ENCODE results near the gene MED22. TPM values are rescaled to one million over a fixed set of nuclear protein-coding genes. Genes with fewer than 3 reads are reported as not detected.

MED22 gene
- total RNA-seq, 1 donor from 2014 or later, result 31.6 TPM

DNA sequence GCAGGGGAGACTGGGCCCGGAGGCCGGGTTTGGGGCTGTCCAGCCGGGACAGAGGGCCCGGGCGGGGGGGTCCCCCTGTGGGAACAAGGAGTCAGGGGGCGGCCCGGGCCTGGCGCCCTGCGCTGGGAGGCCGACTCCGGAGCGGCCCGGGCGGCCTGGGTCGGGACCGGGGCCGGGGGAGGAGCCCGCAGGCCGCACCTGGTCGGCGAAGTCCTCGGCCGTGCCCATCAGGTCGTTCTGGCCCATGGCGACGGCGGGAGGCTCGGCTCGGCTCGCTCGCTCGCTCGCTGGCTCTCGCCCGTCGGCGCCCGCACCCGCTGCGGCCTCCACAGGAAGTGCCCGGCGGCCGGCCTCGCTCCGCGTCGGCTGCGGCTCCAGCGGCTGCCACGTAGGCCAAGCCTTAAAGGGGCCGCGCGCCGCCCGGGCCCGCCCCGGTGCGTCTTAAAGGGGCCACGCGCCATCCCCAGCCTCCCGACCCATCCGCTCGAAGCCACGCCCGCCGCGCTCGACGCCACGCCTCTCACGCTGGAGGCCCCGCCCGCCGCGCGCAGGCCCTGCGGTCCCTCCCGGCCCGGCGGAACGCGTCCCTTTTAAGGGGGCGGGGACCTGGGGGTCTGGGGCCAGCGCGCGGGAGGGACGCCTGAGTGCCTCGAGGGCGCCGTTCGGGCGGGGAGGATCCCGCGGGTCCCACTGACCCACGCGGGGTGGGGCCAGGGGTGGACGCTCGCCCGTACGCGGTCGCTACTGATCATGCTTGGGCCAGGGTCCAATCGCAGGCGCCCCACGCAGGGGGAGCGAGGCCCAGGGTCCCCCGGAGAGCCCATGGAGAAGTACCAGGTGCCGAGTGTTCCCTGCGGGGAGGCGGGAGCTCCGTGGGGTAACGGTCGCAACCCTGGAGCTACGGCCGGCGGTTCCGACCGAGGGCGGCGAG lies 28.1 kb upstream of the MED22 start, which contains the start of the genes STKLD1 and SURF4:
TSS of gene STKLD1 (plus strand) at position 643 of the 931 bp plus-strand sequence. CDS start at position 751, 108 bp downstream.
TSS of gene SURF4 (minus strand) at position 337 of the 931 bp plus-strand sequence. CDS start at position 246, 91 bp downstream.
- DNase-seq (ENCODE audit: low read depth), result peak; percentile 80

GRCh38 chr9:133375116-133375723 lies 27.3 kb upstream of the MED22 start:
- DNase-seq (ENCODE audit: low read depth), result peak; percentile 39

- DNase-seq (ENCODE audit: low read depth), result peak; percentile 77
Measured at GRCh38 chr9:133374612-133375115, 26.7 kb upstream of the MED22 start.

- DNase-seq (ENCODE audit: low read depth), result no peak
Measured at GRCh38 chr9:133372144-133372543, 24.2 kb upstream of the MED22 start.

GRCh38 chr9:133371261-133371711 lies 23.4 kb upstream of the MED22 start:
- no peak for DNase-seq (ENCODE audit: low read depth)

GRCh38 chr9:133370685-133371084 lies 22.8 kb upstream of the MED22 start:
- no peak for DNase-seq (ENCODE audit: low read depth)

GRCh38 chr9:133369933-133370332 lies 22.0 kb upstream of the MED22 start:
- DNase-seq (ENCODE audit: low read depth), result no peak

DNA sequence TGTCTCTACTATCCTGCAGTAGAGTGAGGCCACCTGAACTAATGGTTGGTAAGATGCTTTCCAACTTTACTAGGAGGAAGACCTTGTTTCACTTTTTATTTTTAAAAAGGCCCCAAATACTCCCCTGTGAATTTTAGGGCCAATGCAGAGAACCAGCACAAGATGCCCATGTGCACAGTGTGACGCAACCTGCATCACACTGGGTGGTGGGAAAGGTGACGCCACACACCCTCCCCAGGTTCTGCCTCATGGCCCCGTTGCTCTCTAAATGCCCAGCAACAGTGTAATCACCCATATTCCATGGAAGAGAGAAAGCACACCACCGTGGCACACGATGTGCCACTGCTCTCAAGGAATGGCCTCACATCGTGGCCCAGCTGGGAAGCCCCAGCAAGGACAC lies 21.5 kb upstream of the MED22 start:
- DNase-seq (ENCODE audit: low read depth), result no peak

GRCh38 chr9:133368249-133368881 lies 20.4 kb upstream of the MED22 start:
- DNase-seq (ENCODE audit: low read depth), result peak; percentile 51

DNA sequence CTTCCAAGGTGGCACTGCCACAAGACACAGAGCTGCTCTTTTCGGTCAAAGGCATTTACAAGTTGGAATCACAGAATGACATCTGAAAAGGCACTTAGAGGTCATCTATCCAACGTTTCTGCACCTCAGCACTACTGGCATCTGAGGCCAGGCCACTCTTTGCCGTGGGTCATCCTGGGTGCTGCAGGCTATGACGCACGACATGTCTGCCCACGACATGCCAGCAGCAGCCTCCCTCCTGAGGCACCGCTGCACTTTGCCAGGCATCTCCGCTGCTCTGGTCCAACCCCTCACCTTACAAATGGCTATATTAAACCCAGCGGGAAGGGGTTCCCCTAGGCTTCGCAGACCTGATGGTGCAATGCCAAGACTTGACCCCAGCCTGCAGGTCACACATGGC lies 19.8 kb upstream of the MED22 start:
- no peak for DNase-seq (ENCODE audit: low read depth)

DNA sequence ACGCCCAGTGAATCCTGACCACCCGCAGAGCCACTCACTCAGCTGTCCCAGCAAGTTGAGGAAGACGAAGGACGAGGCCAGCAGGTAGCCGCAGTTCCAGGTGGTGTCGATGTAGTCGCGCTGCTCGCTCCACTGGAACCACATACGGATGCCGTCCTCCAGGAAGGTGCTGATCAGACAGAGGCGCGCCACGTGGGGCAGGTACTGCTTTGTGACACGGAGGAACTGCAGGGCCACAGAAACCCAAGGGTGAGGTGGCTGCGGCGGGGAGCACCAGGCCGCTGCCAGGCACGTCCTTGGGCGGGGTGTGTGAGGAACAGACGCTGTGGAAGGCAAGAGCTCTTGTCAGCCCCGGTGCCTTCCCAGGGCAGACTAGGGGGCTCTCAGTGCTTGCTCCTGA lies 19.3 kb upstream of the MED22 start:
- no peak for DNase-seq (ENCODE audit: low read depth)

- DNase-seq (ENCODE audit: low read depth), result no peak
Measured at GRCh38 chr9:133366435-133366834, 18.5 kb upstream of the MED22 start.

DNA sequence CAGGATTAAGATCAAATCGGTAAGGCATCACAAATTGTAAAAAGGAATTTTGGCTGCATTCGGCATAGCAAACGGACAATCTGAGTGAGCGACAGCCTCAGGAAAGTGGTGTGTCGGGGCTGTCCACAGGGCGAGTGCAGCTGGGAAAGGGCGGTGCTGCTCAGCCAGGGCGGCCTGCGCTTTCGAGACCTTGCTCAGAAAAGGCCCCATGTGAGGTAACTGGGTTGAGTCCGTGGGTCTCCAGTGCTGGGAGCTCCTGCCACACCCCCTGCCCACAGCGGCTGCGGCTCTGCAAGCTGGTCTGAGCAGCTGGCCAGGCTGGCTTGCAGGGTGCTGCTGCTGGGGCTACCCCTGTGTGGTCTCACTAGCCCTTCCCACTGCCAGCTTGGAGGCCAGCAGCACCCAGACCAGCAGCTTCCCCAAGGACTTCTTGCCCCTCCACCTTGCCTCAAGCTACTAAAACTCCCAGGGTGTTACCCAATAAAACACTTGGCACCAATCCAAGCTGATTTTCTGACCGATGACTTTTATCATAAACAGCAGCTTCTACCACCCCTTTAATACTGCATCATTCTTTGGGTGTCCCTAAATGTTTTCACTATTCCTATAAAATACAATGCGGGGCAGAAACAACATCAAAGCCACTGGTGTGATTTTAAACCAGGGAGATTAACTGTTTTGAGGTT lies 14.6 kb upstream of the MED22 start:
- DNase-seq (ENCODE audit: low read depth), result no peak

- DNase-seq (ENCODE audit: low read depth), result no peak
Measured at GRCh38 chr9:133361507-133362092, 13.7 kb upstream of the MED22 start.

DNA sequence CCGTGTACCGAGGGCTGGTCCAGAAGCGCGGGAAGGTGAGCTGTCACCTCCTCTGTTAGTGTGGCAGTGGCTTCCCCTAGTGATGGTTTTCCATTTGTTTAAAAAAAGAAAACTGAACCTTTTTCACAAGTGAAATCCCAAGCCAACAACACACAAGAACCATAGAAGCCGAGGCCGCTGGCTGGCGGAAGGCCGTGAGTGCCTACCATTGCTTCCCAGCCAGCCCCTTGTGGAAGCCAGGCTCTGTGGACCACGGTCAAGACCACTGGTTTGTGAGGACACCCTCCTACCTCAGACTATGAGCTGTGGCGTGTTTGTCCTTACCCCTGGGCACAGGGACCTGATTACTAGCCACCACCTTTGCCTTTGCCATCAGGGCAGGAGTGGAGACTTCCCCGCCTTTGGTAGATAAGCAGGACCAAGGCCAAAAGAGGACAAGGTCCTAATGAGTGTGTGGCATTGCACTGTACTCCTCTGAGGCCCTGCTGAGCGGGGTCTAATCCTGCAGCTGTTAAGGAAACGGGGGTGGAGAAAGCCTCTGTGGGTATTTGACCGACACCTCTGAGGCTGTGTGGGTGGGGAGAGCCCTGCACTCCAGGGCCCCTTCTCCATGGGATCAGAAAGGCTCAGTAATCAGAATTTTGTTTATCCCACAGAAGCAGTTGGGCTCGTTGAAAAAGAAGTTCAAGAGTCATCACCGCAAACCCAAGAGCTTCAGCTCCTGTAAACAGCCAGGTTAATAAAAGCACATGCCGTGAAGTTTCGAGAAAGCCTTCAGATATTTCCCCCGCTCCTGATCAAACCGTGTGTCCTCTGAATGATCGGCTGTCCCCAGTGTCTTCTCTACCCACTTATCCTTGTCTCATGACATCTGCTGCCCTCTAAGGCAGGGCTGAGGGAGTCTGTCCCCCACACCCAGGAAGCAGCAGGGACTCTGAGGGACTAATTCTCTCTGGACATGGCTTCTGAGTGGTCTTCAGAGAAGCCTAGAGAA lies 12.8 kb upstream of the MED22 start:
- no peak for DNase-seq (ENCODE audit: low read depth)

GRCh38 chr9:133359399-133360175 lies 11.7 kb upstream of the MED22 start:
- DNase-seq (ENCODE audit: low read depth), result no peak

- no peak for DNase-seq (ENCODE audit: low read depth)
Measured at GRCh38 chr9:133357656-133358055, 9.7 kb upstream of the MED22 start.

DNA sequence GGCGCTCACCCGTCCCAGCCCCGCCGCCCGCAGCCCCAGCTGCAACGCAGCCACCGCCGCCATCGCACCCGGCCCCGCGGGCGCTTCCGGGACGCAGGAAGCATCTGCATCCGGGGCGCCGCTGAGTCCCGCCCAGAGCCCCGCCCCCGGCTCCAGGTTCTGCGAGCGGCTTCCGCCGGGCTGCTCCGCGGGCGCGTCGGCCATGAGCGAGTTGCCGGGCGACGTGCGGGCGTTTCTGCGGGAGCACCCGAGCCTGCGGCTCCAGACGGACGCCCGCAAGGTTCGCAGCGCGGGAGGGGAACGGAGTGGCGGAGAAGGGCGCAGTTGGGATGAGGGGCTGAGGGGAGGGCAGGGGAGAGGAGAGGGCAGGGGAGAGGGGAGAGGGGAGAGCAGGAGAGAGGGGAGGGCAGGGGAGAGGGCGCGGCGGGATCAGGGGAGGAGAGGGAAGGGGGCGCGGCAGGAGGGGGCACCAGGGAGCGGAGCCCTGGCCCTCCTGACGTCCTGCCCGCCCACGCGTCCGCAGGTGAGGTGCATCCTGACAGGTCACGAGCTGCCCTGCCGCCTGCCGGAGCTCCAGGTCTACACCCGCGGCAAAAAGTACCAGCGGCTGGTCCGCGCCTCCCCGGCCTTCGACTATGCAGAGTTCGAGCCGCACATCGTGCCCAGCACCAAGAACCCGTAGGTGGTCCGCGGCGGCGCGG lies 8.6 kb upstream of the MED22 start, which contains the start of the genes SURF1 and SURF2:
TSS of gene SURF1 (minus strand) at position 97 of the 701 bp plus-strand sequence. CDS start at position 63, 34 bp downstream.
TSS of gene SURF2 (plus strand) at position 160 of the 701 bp plus-strand sequence. CDS start at position 203, 43 bp downstream.
- peak; percentile 49 for DNase-seq (ENCODE audit: low read depth)

Data from renal cortical epithelial cell (primary cell).